Activated T-cell treated with anti-CD3 and anti-CD28 coated beads, Interleukin-2, amount 50 U/mL, for 1 hour (primary cell): Measurements from ENCODE around the gene MIXL1.
"Not testable (repeated sequence)": the region's sequence is repeated elsewhere in the genome, so short reads cannot be mapped to it uniquely, and the experiment has no call there.

ENCODE experiments used
- DNase-seq: peaks from one replicate; pipeline ENCODE4 v3.0.0-alpha.2; 2020

Gene MIXL1

GRCh38 chr1:226223157-226223785 lies at the start of gene MIXL1:
Gene MIXL1, plus strand, starts transcription at chr1:226223664. Its CDS starts 18 bp downstream, at chr1:226223682.
- no peak for DNase-seq

- no peak for DNase-seq
Observed at GRCh38 chr1:226176870-226177269, 46.6 kb upstream of the MIXL1 start.

- no peak for DNase-seq
Observed at GRCh38 chr1:226181996-226182714, 41.3 kb upstream of the MIXL1 start.

- no peak for DNase-seq
Observed at GRCh38 chr1:226185141-226186036, 38.1 kb upstream of the MIXL1 start.

- peak; percentile 83 for DNase-seq
Observed at GRCh38 chr1:226186124-226187018, 37.1 kb upstream of the MIXL1 start, which contains the start of gene ACBD3. Gene ACBD3, minus strand, starts transcription at chr1:226186741. Its CDS starts 66 bp downstream, at chr1:226186675.

- DNase-seq, result no peak
Observed at GRCh38 chr1:226187019-226187322, 36.5 kb upstream of the MIXL1 start.

- DNase-seq, result no peak
Observed at GRCh38 chr1:226187380-226187779, 36.1 kb upstream of the MIXL1 start.

GRCh38 chr1:226195144-226195543 lies 28.3 kb upstream of the MIXL1 start:
- no peak for DNase-seq

- no peak for DNase-seq
Observed at GRCh38 chr1:226199971-226200370, 23.5 kb upstream of the MIXL1 start.

GRCh38 chr1:226201029-226201593 lies 22.4 kb upstream of the MIXL1 start:
- DNase-seq, result no peak

GRCh38 chr1:226202246-226202645 lies 21.2 kb upstream of the MIXL1 start:
- DNase-seq, result no peak

- not testable (repeated sequence) for DNase-seq
Observed at GRCh38 chr1:226202666-226203065, 20.8 kb upstream of the MIXL1 start.

GRCh38 chr1:226203240-226203639 lies 20.2 kb upstream of the MIXL1 start:
- DNase-seq, result no peak

- no peak for DNase-seq
Observed at GRCh38 chr1:226203655-226204054, 19.8 kb upstream of the MIXL1 start.

- no peak for DNase-seq
Observed at GRCh38 chr1:226204198-226204597, 19.3 kb upstream of the MIXL1 start.

- DNase-seq, result no peak
Observed at GRCh38 chr1:226207048-226207447, 16.4 kb upstream of the MIXL1 start.

- no peak for DNase-seq
Observed at GRCh38 chr1:226209307-226210059, 14.0 kb upstream of the MIXL1 start.

GRCh38 chr1:226210571-226211176 lies 12.8 kb upstream of the MIXL1 start:
- no peak for DNase-seq

GRCh38 chr1:226211181-226211821 lies 12.2 kb upstream of the MIXL1 start:
- no peak for DNase-seq

- no peak for DNase-seq
Observed at GRCh38 chr1:226212545-226212944, 10.9 kb upstream of the MIXL1 start.
